ENCODE measurements around the gene SDHA. TPM values are rescaled to one million over a fixed set of nuclear protein-coding genes. Genes with fewer than 3 reads are reported as not detected.

SDHA gene
- total and polyA plus RNA-seq, 9 of the 15 experiments (the other 6 are each of a cell fraction or from before 2014, with no cell fraction given): 82.9 to 191 (median 130) TPM

GRCh38 chr5:206927-207536 lies 11.1 kb upstream of the SDHA start (continued):
- 0 out of 4 replicates have a peak, but pooled peaks have one; percentile 15 to 34 for TF ChIP-seq FOXA3 (CRISPR knock-in tag; conservative IDR thresholded peaks at IDR 0.05 in 1 of 2, IDR thresholded peaks at IDR 0.05 in 1 of 2)
- TF ChIP-seq NFXL1 (CRISPR knock-in tag; IDR thresholded peaks at IDR 0.05): no peak
- TF ChIP-seq ZNF316 (IDR thresholded peaks at IDR 0.05): peak; percentile 92
- no peak for TF ChIP-seq KAT8 (IDR thresholded peaks at IDR 0.05; ENCODE audit: low read depth)
- no peak for TF ChIP-seq REST (IDR thresholded peaks at IDR 0.05; ENCODE audit: borderline replicate concordance)
- TF ChIP-seq REST (CRISPR knock-in tag; IDR thresholded peaks at IDR 0.05; ENCODE audit: low read depth): no peak
- TF ChIP-seq CSDE1 (IDR thresholded peaks at IDR 0.05): no peak
- no peak for TF ChIP-seq ARHGAP35 (IDR thresholded peaks at IDR 0.05; ENCODE audit: partially characterized antibody)
- TF ChIP-seq ZFP36 (IDR thresholded peaks at IDR 0.05; ENCODE audit: low read depth, low read length, partially characterized antibody): no peak
- TF ChIP-seq MEIS2 (IDR thresholded peaks at IDR 0.05; ENCODE audit: partially characterized antibody): peak; percentile 51
- no peak for TF ChIP-seq POLR2B (IDR thresholded peaks at IDR 0.05; ENCODE audit: low read depth, partially characterized antibody)
- TF ChIP-seq HMBOX1 (IDR thresholded peaks at IDR 0.05): peak; percentile 87; the same call in 1 of the 2 replicates
- TF ChIP-seq ZBTB5 (IDR thresholded peaks at IDR 0.05): no peak
- TF ChIP-seq ZNF12 (CRISPR knock-in tag; IDR thresholded peaks at IDR 0.05): no peak
- TF ChIP-seq TBL1XR1 (IDR thresholded peaks at IDR 0.05; ENCODE audit: low read length in 2 of 2): 0 out of 4 replicates have a peak, but pooled peaks of 1 of the 2 experiments have one; percentile 16
- peak; percentile 13; the same call in 1 of the 2 replicates for TF ChIP-seq CBFA2T3 (IDR thresholded peaks at IDR 0.05)
- TF ChIP-seq TCF3 (CRISPR knock-in tag; IDR thresholded peaks at IDR 0.05): 0 out of 2 replicates have a peak, but pooled peaks have one; percentile 5
- no peak for TF ChIP-seq CBX3 (IDR thresholded peaks at IDR 0.05; ENCODE audit: borderline replicate concordance in 1 of 2, low read length in 2 of 2)

All from K562 (cell line).